ENCODE results near the gene CIPC. TPM values are rescaled to one million over a fixed set of nuclear protein-coding genes. Genes with fewer than 3 reads are reported as not detected.
A peak's percentile ranks its signal among the peaks of the same experiment; 100 is the strongest.

The CIPC gene
- total and polyA plus RNA-seq, 2 of the 13 experiments (the other 11 are each of a cell fraction or from before 2014, with no cell fraction given) = 7.6 to 13.9 TPM

GRCh38 chr14:77097700-77098528 lies at the start of gene CIPC (continued):
- TF ChIP-seq ZNF280B (CRISPR knock-in tag; IDR thresholded peaks at IDR 0.05; ENCODE audit: borderline replicate concordance) = peak; percentile 49; the same call in 1 of the 2 replicates
- no peak for TF ChIP-seq ZNF878 (CRISPR knock-in tag; IDR thresholded peaks at IDR 0.05)
- TF ChIP-seq ZNF251 (CRISPR knock-in tag; IDR thresholded peaks at IDR 0.05) = no peak
- TF ChIP-seq MTF2 (CRISPR knock-in tag; IDR thresholded peaks at IDR 0.05; ENCODE audit: borderline replicate concordance) = no peak
- no peak for TF ChIP-seq ZNF883 (CRISPR knock-in tag; IDR thresholded peaks at IDR 0.05; ENCODE audit: not compliant biosample characterization)
- no peak for TF ChIP-seq ZBTB39 (CRISPR knock-in tag; IDR thresholded peaks at IDR 0.05)
- no peak for TF ChIP-seq ZNF737 (CRISPR knock-in tag; IDR thresholded peaks at IDR 0.05; ENCODE audit: borderline replicate concordance)
- no peak for TF ChIP-seq ZNF12 (CRISPR knock-in tag; IDR thresholded peaks at IDR 0.05)
- TF ChIP-seq NFYC (CRISPR knock-in tag; IDR thresholded peaks at IDR 0.05) = peak; percentile 33; the same call in 1 of the 2 replicates
- no peak; the same call in 1 of the 2 replicates for TF ChIP-seq SIX4 (CRISPR knock-in tag; IDR thresholded peaks at IDR 0.05)
- TF ChIP-seq ZBTB10 (CRISPR knock-in tag; IDR thresholded peaks at IDR 0.05; ENCODE audit: borderline replicate concordance) = no peak
- TF ChIP-seq ZNF275 (CRISPR knock-in tag; IDR thresholded peaks at IDR 0.05; ENCODE audit: borderline replicate concordance) = peak; percentile 82; the same call in 1 of the 2 replicates
- no peak for TF ChIP-seq ZBTB33 (CRISPR knock-in tag; IDR thresholded peaks at IDR 0.05)
- no peak for TF ChIP-seq KLF15 (CRISPR knock-in tag; IDR thresholded peaks at IDR 0.05; ENCODE audit: borderline replicate concordance)
- TF ChIP-seq NBN (conservative IDR thresholded peaks at IDR 0.05) = no peak
- TF ChIP-seq ZNF230 (CRISPR knock-in tag; IDR thresholded peaks at IDR 0.05) = 0 out of 2 replicates have a peak, but pooled peaks have one; percentile 39
- TF ChIP-seq NCOA5 (CRISPR knock-in tag; IDR thresholded peaks at IDR 0.05) = no peak
- TF ChIP-seq TARDBP (CRISPR knock-in tag; IDR thresholded peaks at IDR 0.05) = peak; percentile 86
- peak; percentile 42 for TF ChIP-seq PHF5A (CRISPR knock-in tag; IDR thresholded peaks at IDR 0.05; ENCODE audit: low read depth, unreplicated experiment)
